ENCODE results near the gene LPCAT1. TPM values are rescaled to one million over a fixed set of nuclear protein-coding genes. Genes with fewer than 3 reads are reported as not detected.

The LPCAT1 gene
- total and polyA plus RNA-seq, 2 donors (not counting 3 experiments of a cell fraction or from before 2014, with no cell fraction given), result 28.9 to 57.2 TPM

DNA sequence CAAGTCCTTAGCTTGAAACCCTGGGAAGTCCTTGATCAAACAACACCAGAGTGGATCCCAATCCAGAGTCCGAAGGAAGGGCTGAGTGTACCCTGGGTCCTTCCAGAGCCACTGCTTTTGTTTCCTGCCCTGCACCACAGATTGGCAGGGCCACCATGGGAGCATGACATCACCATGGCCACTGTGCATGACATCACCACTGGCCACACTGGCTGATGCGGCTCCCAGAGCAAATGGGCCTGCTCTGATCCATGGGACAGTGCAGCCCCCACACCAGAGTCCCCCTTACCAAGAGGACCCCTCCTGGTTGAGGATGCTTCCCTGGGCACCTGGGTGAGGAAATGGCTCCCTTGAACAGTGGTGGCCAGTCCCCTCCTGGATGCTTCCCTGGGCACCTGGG lies 88.4 kb downstream of the LPCAT1 start:
- POLR2A ChIA-PET, result no interaction called here
- Histone ChIP-seq H3K9me1 (replicated peaks; ENCODE audit: control insufficient read depth, extremely low read depth, insufficient read depth, low read length) (no peaks in the 10 kb centered on the region), H3K4me3 (replicated peaks in 1 of 3; ENCODE audit: insufficient read depth in 1 of 3, low read depth in 1 of 3, low read length in 3 of 3) (no peak overlapping the region), H3K36me3 (ENCODE audit: control insufficient read depth in 2 of 2, extremely low read depth in 1 of 2, insufficient read depth in 2 of 2, low read length in 2 of 2) (no peaks in the 10 kb centered on the region), H3K9ac (replicated peaks; ENCODE audit: extremely low read depth, insufficient read depth, low read length) (no peak overlapping the region), H3K27me3 (ENCODE audit: control insufficient read depth in 2 of 2, insufficient read depth in 2 of 2, low read length in 2 of 2) (no peaks in the 10 kb centered on the region), H3K27ac (ENCODE audit: insufficient read depth, low read depth, low read length) (no peak overlapping the region), H4K20me1 (replicated peaks; ENCODE audit: control insufficient read depth, extremely low read depth, insufficient read depth, low read length) (no peaks in the 10 kb centered on the region), H3K9me3 (replicated peaks; ENCODE audit: control insufficient read depth, insufficient read depth, low read length) (no peaks in the 10 kb centered on the region), H3K79me2 (ENCODE audit: control insufficient read depth, insufficient read depth, low read length) (no peaks in the 10 kb centered on the region), H2AFZ (ENCODE audit: low read depth, low read length) (no peak overlapping the region), H3K4me1 (ENCODE audit: control insufficient read depth, extremely low read depth, insufficient read depth, low read length) (no peaks in the 10 kb centered on the region), H3K4me2 (ENCODE audit: insufficient read depth, low read length) (no peak overlapping the region)
- FAIRE-seq (no peak), DNase-seq (ENCODE audit: low read depth, low spot score) (no peak)
- TF ChIP-seq, protein P1, sequence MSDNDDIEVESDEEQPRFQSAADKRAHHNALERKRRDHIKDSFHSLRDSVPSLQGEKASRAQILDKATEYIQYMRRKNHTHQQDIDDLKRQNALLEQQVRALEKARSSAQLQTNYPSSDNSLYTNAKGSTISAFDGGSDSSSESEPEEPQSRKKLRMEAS (IDR thresholded peaks at IDR 0.05; ENCODE audit: insufficient read depth, insufficient read length), result no peak
- TF ChIP-seq, protein P2, sequence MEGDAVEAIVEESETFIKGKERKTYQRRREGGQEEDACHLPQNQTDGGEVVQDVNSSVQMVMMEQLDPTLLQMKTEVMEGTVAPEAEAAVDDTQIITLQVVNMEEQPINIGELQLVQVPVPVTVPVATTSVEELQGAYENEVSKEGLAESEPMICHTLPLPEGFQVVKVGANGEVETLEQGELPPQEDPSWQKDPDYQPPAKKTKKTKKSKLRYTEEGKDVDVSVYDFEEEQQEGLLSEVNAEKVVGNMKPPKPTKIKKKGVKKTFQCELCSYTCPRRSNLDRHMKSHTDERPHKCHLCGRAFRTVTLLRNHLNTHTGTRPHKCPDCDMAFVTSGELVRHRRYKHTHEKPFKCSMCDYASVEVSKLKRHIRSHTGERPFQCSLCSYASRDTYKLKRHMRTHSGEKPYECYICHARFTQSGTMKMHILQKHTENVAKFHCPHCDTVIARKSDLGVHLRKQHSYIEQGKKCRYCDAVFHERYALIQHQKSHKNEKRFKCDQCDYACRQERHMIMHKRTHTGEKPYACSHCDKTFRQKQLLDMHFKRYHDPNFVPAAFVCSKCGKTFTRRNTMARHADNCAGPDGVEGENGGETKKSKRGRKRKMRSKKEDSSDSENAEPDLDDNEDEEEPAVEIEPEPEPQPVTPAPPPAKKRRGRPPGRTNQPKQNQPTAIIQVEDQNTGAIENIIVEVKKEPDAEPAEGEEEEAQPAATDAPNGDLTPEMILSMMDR (IDR thresholded peaks at IDR 0.05; ENCODE audit: extremely low read depth in 1 of 2, insufficient read depth in 1 of 2, low read depth in 1 of 2, low read length in 2 of 2), result no peak
- TF ChIP-seq POLR2A (IDR thresholded peaks at IDR 0.05; ENCODE audit: low read depth, low read length), result no peak
- intact Hi-C loops (cut with micrococcal nuclease) (no loop called here), dilution Hi-C loops (cut with MboI; ENCODE audit: extremely low pct_ligation_motif_present, low sequenced_read_pairs) (no loop called here)
- CTCF ChIA-PET, result no interaction called here
- BruUV-seq (replicated peaks), result no TSS peak

DNA sequence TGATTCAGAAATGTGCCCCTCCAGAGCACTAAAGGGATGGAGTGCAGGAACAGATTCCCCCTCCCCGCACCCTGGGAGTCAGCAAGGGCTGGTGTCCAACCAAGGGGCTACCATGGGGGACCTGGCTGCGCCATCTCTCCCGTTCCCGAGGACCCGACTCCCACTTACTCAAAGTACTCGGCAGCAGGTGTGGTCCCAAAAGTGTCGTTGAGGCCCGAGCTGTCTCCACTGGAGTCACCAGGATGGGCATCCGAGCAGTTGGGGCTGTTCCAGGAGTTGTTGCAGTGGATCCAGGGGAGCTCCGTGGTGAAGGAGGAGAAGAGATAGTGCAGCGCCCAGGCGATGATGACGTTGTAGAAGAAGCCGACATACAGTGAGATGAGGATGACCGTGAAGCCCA lies 91.5 kb downstream of the LPCAT1 start:
- TF ChIP-seq, protein P1 (IDR thresholded peaks at IDR 0.05; ENCODE audit: insufficient read depth, insufficient read length), result no peak
- TF ChIP-seq GATA2 (IDR thresholded peaks at IDR 0.05; ENCODE audit: insufficient read depth, insufficient read length, low read depth, low read length) (no peak), MYC (IDR thresholded peaks at IDR 0.05; ENCODE audit: low read depth, low read length) (no peak), EZH2 (IDR thresholded peaks at IDR 0.05; ENCODE audit: borderline replicate concordance, low read depth, low read length, severe bottlenecking) (no peak), FOS (IDR thresholded peaks at IDR 0.05; ENCODE audit: borderline replicate concordance, insufficient read depth, low read length) (no peak), JUN (IDR thresholded peaks at IDR 0.05; ENCODE audit: borderline replicate concordance, insufficient read depth, insufficient read length, low read depth) (no peak), POLR2A (IDR thresholded peaks at IDR 0.05; ENCODE audit: low read depth, low read length) (no peak), POLR2AphosphoS5 (IDR thresholded peaks at IDR 0.05; ENCODE audit: insufficient read depth, low read depth, low read length) (no peak)
- TF ChIP-seq, protein P2 (IDR thresholded peaks at IDR 0.05; ENCODE audit: extremely low read depth in 1 of 2, insufficient read depth in 1 of 2, low read depth in 1 of 2, low read length in 2 of 2), result no peak
- H3K4me1 ChIP-seq (ENCODE audit: control insufficient read depth, extremely low read depth, insufficient read depth, low read length), result no peaks in the 10 kb centered on the region
- FAIRE-seq (no peak), DNase-seq (ENCODE audit: low read depth, low spot score) (no peak)
- no TSS peak for BruUV-seq (replicated peaks)
- H2AFZ ChIP-seq (ENCODE audit: low read depth, low read length), result no peak overlapping the region
- H3K9me1 ChIP-seq (replicated peaks; ENCODE audit: control insufficient read depth, extremely low read depth, insufficient read depth, low read length), result no peaks in the 10 kb centered on the region
- peaks cover 2% of the 10 kb centered on the region for H3K9me3 ChIP-seq (replicated peaks; ENCODE audit: control insufficient read depth, insufficient read depth, low read length)
- dilution Hi-C loops (cut with MboI; ENCODE audit: extremely low pct_ligation_motif_present, low sequenced_read_pairs) (no loop called here), intact Hi-C loops (cut with micrococcal nuclease) (no loop called here)
- no peak overlapping the region for H3K4me2 ChIP-seq (ENCODE audit: insufficient read depth, low read length)
- H3K9ac ChIP-seq (replicated peaks; ENCODE audit: extremely low read depth, insufficient read depth, low read length), result no peak overlapping the region
- H3K27ac ChIP-seq (ENCODE audit: insufficient read depth, low read depth, low read length), result no peak overlapping the region
- CTCF ChIA-PET, result no interaction called here
- H4K20me1 ChIP-seq (replicated peaks; ENCODE audit: control insufficient read depth, extremely low read depth, insufficient read depth, low read length), result no peaks in the 10 kb centered on the region
- POLR2A ChIA-PET, result no interaction called here
- no peaks in the 10 kb centered on the region for H3K79me2 ChIP-seq (ENCODE audit: control insufficient read depth, insufficient read depth, low read length)
- H3K27me3 ChIP-seq (ENCODE audit: control insufficient read depth in 2 of 2, insufficient read depth in 2 of 2, low read length in 2 of 2), result no peaks in the 10 kb centered on the region
- H3K36me3 ChIP-seq (ENCODE audit: control insufficient read depth in 2 of 2, extremely low read depth in 1 of 2, insufficient read depth in 2 of 2, low read length in 2 of 2), result no peaks in the 10 kb centered on the region
- no peak overlapping the region for H3K4me3 ChIP-seq (replicated peaks in 1 of 3; ENCODE audit: insufficient read depth in 1 of 3, low read depth in 1 of 3, low read length in 3 of 3)
